GM18517 (cell line): ENCODE data around the gene OMP.

Source experiments
- ATAC-seq: cut with Tn5 transposase; IDR thresholded peaks from one replicate; pipeline ENCODE4 v1.9.1; 2021; ENCODE audit warnings: mild to moderate bottlenecking, moderate library complexity; ENCODE audit not compliant: unreplicated experiment

The OMP gene

GRCh38 chr11:77121876-77122575, 19.4 kb downstream of the OMP start:
- ATAC-seq, result no peak

- ATAC-seq, result no peak
These were observed 20.1 kb downstream of the OMP start for GRCh38 chr11:77122576-77123212.

GRCh38 chr11:77123591-77123990, 21.0 kb downstream of the OMP start:
- ATAC-seq, result no peak

GRCh38 chr11:77124041-77124440, 21.4 kb downstream of the OMP start:
- ATAC-seq, result no peak

GRCh38 chr11:77124488-77124887, 21.8 kb downstream of the OMP start:
- ATAC-seq, result no peak

GRCh38 chr11:77125191-77125590, 22.6 kb downstream of the OMP start:
- ATAC-seq, result no peak

- ATAC-seq, result no peak
These were observed 23.1 kb downstream of the OMP start for GRCh38 chr11:77125695-77126094.

GRCh38 chr11:77126156-77126775, 23.6 kb downstream of the OMP start:
- no peak for ATAC-seq

GRCh38 chr11:77126861-77127234, 24.2 kb downstream of the OMP start:
- ATAC-seq, result no peak

GRCh38 chr11:77127235-77127911, 24.7 kb downstream of the OMP start:
- ATAC-seq, result no peak

GRCh38 chr11:77127920-77128691, 25.5 kb downstream of the OMP start, which contains the start of gene MYO7A:
MYO7A (plus strand) TSS chr11:77128246; CDS start chr11:77130635, 2,389 bp downstream.
- ATAC-seq, result no peak

- no peak for ATAC-seq
These were observed 26.6 kb downstream of the OMP start for GRCh38 chr11:77129069-77129841.

- no peak for ATAC-seq
These were observed 27.5 kb downstream of the OMP start for GRCh38 chr11:77129842-77130756.

GRCh38 chr11:77130763-77131513, 28.3 kb downstream of the OMP start:
- no peak for ATAC-seq

GRCh38 chr11:77131560-77131959, 28.9 kb downstream of the OMP start:
- ATAC-seq, result no peak

- ATAC-seq, result no peak
These were observed 32.4 kb downstream of the OMP start for GRCh38 chr11:77135069-77135468.

- ATAC-seq, result no peak
These were observed 33.4 kb downstream of the OMP start for GRCh38 chr11:77136074-77136473.

GRCh38 chr11:77136784-77137420, 34.3 kb downstream of the OMP start:
- ATAC-seq, result no peak
